K562 (cell line): Measurements from ENCODE around the gene SLC9A7.

Experiments
- EZH2 ChIP-seq: IDR thresholded peaks from 2 replicates; pipeline ENCODE4 v1.6.1; 2012; ENCODE audit warnings: low read depth, mild to moderate bottlenecking, inconsistent platforms, low read length, borderline replicate concordance
- ZNF644 ChIP-seq: fragments of 200-800 bp; sonication (Bioruptor generic); IDR thresholded peaks from 2 replicates; pipeline ENCODE4 v1.6.1; 2016; ENCODE audit warnings: low read depth, missing genetic modification characterization, missing compliant biosample characterization

GRCh38 chrX:46587158-46587557 lies 171.8 kb downstream of the SLC9A7 start:
- TF ChIP-seq ZNF644 (tag) (no peak), EZH2 (no peak)
